GM23248 (cell line): ENCODE measurements around the gene HOXC10. TPM values are rescaled to one million over a fixed set of nuclear protein-coding genes. Genes with fewer than 3 reads are reported as not detected.

ENCODE experiments used
- DNase-seq: peaks from one replicate; pipeline ENCODE4 v3.0.0-alpha.2; 2015
- H2AFZ ChIP-seq: fragments of 200-600 bp; sonication (generic); 2 replicates; pipeline ENCODE4 v1.6.1; 2016; ENCODE audit warnings: antibody characterized with exemption
- H3F3A ChIP-seq: fragments of 200-600 bp; sonication (generic); 2 replicates; pipeline ENCODE4 v1.6.1; 2016; ENCODE audit warnings: mild to moderate bottlenecking, antibody characterized with exemption, mixed run types; ENCODE audit not compliant: insufficient read depth
- H3K27ac ChIP-seq: fragments of 200-600 bp; sonication (generic); 2 replicates; pipeline ENCODE4 v1.5.1; 2016; ENCODE audit warnings: mild to moderate bottlenecking
- H3K27me3 ChIP-seq: fragments of 200-600 bp; sonication (generic); replicated peaks from 2 replicates; pipeline ENCODE4 v1.6.1; 2016; ENCODE audit warnings: mild to moderate bottlenecking; ENCODE audit not compliant: insufficient read depth
- H3K36me3 ChIP-seq: fragments of 200-600 bp; sonication (generic); 2 replicates; pipeline ENCODE4 v1.6.1; 2016; ENCODE audit warnings: low read depth, mild to moderate bottlenecking
- H3K4me1 ChIP-seq: fragments of 200-600 bp; sonication (generic); 2 replicates; pipeline ENCODE4 v1.6.1; 2016; ENCODE audit warnings: mild to moderate bottlenecking; ENCODE audit not compliant: insufficient read depth
- H3K4me2 ChIP-seq: fragments of 200-600 bp; sonication (generic); one replicate; pipeline ENCODE4 v1.6.1; 2016; ENCODE audit warnings: mild to moderate bottlenecking; ENCODE audit not compliant: unreplicated experiment
- H3K4me3 ChIP-seq: fragments of 200-600 bp; sonication (generic); 2 replicates; pipeline ENCODE4 v1.5.1; 2016; ENCODE audit warnings: mild to moderate bottlenecking
- H3K79me2 ChIP-seq: fragments of 200-600 bp; sonication (generic); 2 replicates; pipeline ENCODE4 v1.6.1; 2016; ENCODE audit warnings: mild to moderate bottlenecking; ENCODE audit not compliant: insufficient read depth
- H3K9ac ChIP-seq: fragments of 200-600 bp; sonication (generic); 2 replicates; pipeline ENCODE4 v1.6.1; 2016; ENCODE audit warnings: mild to moderate bottlenecking
- H3K9me2 ChIP-seq: fragments of 200-600 bp; sonication (generic); 2 replicates; pipeline ENCODE4 v1.6.1; 2016; ENCODE audit warnings: mixed run types, mild to moderate bottlenecking, moderate library complexity; ENCODE audit not compliant: insufficient read depth
- H3K9me3 ChIP-seq: fragments of 200-600 bp; sonication (generic); one replicate; pipeline ENCODE4 v1.6.1; 2017; ENCODE audit warnings: low read depth
- H4K20me1 ChIP-seq: fragments of 200-600 bp; sonication (generic); 2 replicates; pipeline ENCODE4 v1.6.0; 2016; ENCODE audit not compliant: insufficient read depth
- EZH2 ChIP-seq: fragments of 200-600 bp; sonication (generic); IDR thresholded peaks from 2 replicates; pipeline ENCODE4 v1.6.1; 2018; ENCODE audit warnings: antibody characterized with exemption, mild to moderate bottlenecking; ENCODE audit not compliant: insufficient read depth, poor library complexity, severe bottlenecking
- EZH2phosphoT487 ChIP-seq: fragments of 200-600 bp; sonication (generic); IDR thresholded peaks from 2 replicates; pipeline ENCODE4 v1.6.1; 2018; ENCODE audit warnings: antibody characterized with exemption, moderate library complexity, mild to moderate bottlenecking, low read depth; ENCODE audit not compliant: insufficient read depth
- WGBS, 2 experiments: methylation state at CpG; one replicate each; pipeline ENCODE4 v1.1.6; 2015 to 2017; ENCODE audit warnings: low lambda C conversion rate in 2 of 2, low coverage in 1 of 2; ENCODE audit errors: missing lambda C conversion rate in 2 of 2; 5-methylcytosine and 5-hydroxymethylcytosine counted together
- in situ Hi-C: fragments of 300-500 bp; cut with MboI; formaldehyde crosslinking; loops from 2 replicates; pipeline ENCODE4 v1.15.0; 2020
- microRNA counts: library from miRNA; unstranded; fragments of <30 nt; microRNA quantifications from one replicate; lab custom pipeline; 2016
- microRNA-seq: library from miRNA; unstranded; fragments of <30 nt; microRNA quantifications from one replicate; pipeline ENCODE4, GENCODE V29; 2016; ENCODE audit warnings: borderline number of aligned reads
- polyA plus RNA-seq: library from polyadenylated mRNA; unstranded; fragments of >200 nt; fragmentation: Nextera tagmentation; extraction: Ambion mirVana; gene quantifications from 2 replicates; pipeline ENCODE4 v1.2.1, GENCODE V29; 2016
- small RNA-seq: library from RNA; depleted of rRNA; stranded (forward); fragments of <200 nt; gene quantifications from one replicate; pipeline ENCODE3, GENCODE V24; 2014; ENCODE audit warnings: low read depth, low replicate concordance
- total RNA-seq: library from RNA; depleted of rRNA; stranded (reverse); fragments of >200 nt; shearing (Covaris generic); gene quantifications from 2 replicates; pipeline ENCODE4 v1.2.3, GENCODE V29; 2014; rRNA removed

HOXC10 gene
- total and polyA plus RNA-seq, 2 experiments from 2014 or later: not detected

GRCh38 chr12:54037360-54038283 lies 52.7 kb downstream of the HOXC10 start:
- Histone ChIP-seq H3K27me3 (no peaks in the 10 kb centered on the region), H4K20me1 (no peaks in the 10 kb centered on the region), H3K36me3 (no peaks in the 10 kb centered on the region), H3K9me3 (no peaks in the 10 kb centered on the region), H3K4me3 (no peak overlapping the region), H2AFZ (no peak overlapping the region), H3F3A (0 out of 2 replicates have a peak, but pooled peaks cover 4% of the 10 kb centered on the region), H3K9ac (no peak overlapping the region), H3K4me2 (no peak overlapping the region), H3K4me1 (peaks cover 13% of the 10 kb centered on the region), H3K79me2 (peaks cover 44% of the 10 kb centered on the region), H3K9me2 (no peaks in the 10 kb centered on the region), H3K27ac (no peak overlapping the region)
- DNase-seq: no peak
- in situ Hi-C loops: no loop called here
- TF ChIP-seq EZH2 (no peak), EZH2phosphoT487 (no peak)
- 78 to 83% methylated on average over 14 of the region's 14 CpGs for WGBS, 2 experiments

DNA sequence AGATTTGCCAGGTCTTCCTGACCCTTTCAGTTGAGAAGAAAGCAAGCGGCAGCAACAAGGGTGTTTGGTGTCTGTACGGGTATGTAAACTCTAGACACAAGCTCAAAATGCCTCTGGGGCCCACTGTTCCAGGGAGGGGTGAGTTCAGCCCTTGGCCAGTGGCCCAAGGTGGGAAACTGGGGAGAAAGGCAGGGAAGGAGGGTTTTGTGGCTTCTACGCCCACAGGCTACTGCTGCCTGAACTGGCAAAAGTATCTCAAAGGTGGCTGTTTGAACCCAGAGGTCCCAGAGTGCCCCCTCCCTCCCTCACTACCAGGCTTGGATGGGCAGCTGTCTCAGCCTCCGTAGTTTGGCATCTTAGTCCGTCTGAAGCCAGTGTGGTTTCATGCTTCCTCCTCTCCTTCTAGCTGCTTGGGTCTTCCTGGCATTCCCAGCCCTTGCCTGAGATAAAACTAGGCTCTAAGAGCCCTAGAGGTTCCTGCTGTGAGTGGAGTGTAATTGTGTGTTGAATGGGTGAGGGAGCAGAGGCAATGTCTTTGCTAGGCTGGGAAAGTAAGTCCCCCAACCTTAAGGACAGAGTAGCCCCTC lies 53.4 kb downstream of the HOXC10 start:
- Histone ChIP-seq H3K4me2 (no peak overlapping the region), H3K79me2 (peaks cover 43% of the 10 kb centered on the region), H3K9me3 (no peaks in the 10 kb centered on the region), H3K4me1 (peaks cover 13% of the 10 kb centered on the region), H3F3A (no peaks in the 10 kb centered on the region), H3K4me3 (no peak overlapping the region), H3K36me3 (no peaks in the 10 kb centered on the region), H4K20me1 (no peaks in the 10 kb centered on the region), H3K27me3 (no peaks in the 10 kb centered on the region), H2AFZ (no peak overlapping the region), H3K9ac (no peak overlapping the region), H3K27ac (no peak overlapping the region), H3K9me2 (no peaks in the 10 kb centered on the region)
- DNase-seq: no peak
- 64 to 72% methylated on average over 5 of the region's 5 CpGs for WGBS, 2 experiments
- in situ Hi-C loops: no loop called here
- TF ChIP-seq EZH2phosphoT487 (no peak), EZH2 (no peak)

- H3K27me3 ChIP-seq: no peaks in the 10 kb centered on the region
- no peak overlapping the region for H3K4me3 ChIP-seq
- WGBS, 2 experiments: 78 to 80% methylated on average over 9 of the region's 9 CpGs
- no peak overlapping the region for H3K27ac ChIP-seq
- no peak for TF ChIP-seq EZH2
- TF ChIP-seq EZH2phosphoT487: no peak
- no peaks in the 10 kb centered on the region for H4K20me1 ChIP-seq
- no peaks in the 10 kb centered on the region for H3F3A ChIP-seq
- H3K9me3 ChIP-seq: no peaks in the 10 kb centered on the region
- no peak overlapping the region for H2AFZ ChIP-seq
- in situ Hi-C loops: no loop called here
- H3K4me1 ChIP-seq: peaks cover 13% of the 10 kb centered on the region
- H3K4me2 ChIP-seq: no peak overlapping the region
- DNase-seq: no peak
- H3K9ac ChIP-seq: no peak overlapping the region
- no peaks in the 10 kb centered on the region for H3K9me2 ChIP-seq
- H3K79me2 ChIP-seq: peaks cover 40% of the 10 kb centered on the region
- no peaks in the 10 kb centered on the region for H3K36me3 ChIP-seq
Observed at GRCh38 chr12:54038871-54039414, 54.0 kb downstream of the HOXC10 start.

DNA sequence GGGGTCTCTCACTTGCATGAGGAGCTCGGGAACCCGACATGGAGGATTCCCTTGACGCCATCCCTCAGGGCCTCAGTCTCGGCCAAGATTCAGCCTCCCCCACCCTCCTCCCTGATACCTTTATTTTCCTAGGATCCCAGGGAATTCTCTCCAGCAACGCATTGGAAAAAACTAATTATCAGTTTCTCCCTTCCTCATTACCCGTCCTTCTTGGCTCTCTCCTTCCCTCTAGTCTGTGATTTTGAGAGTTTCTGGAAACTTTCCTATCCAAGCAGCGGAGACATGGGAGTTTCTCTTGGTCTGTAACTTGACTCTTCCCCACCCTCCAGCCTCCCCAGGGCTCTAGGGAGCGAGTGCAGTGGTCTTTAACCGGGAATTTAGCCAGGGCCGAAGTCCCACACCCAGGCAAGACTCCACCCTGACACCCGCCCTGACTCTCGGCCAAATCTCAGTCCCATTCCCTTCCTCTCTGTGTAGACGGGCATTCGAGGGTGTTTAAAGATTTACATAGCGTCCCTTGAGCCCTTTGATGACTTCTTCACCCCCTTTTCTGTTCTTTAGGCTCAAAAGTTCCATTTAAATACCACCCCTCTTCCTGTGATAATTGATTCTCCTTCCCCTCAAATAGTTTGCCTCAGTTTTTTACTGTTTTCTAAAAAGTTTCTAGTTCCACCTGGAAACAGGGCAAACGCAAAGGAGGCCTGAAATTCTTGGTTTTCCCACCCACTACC lies 54.6 kb downstream of the HOXC10 start:
- Histone ChIP-seq H3K4me1 (peaks cover 13% of the 10 kb centered on the region), H3K36me3 (no peaks in the 10 kb centered on the region), H3K27me3 (no peaks in the 10 kb centered on the region), H3K27ac (no peak overlapping the region), H3K9ac (no peak overlapping the region), H3K4me2 (peak overlapping the region; percentile 22), H4K20me1 (no peaks in the 10 kb centered on the region), H3K79me2 (peaks cover 40% of the 10 kb centered on the region), H3F3A (no peaks in the 10 kb centered on the region), H2AFZ (peak overlapping the region; percentile 47), H3K9me3 (no peaks in the 10 kb centered on the region), H3K9me2 (no peaks in the 10 kb centered on the region), H3K4me3 (no peak overlapping the region)
- in situ Hi-C loops: no loop called here
- 21 to 24% methylated on average over 16 of the region's 16 CpGs for WGBS, 2 experiments
- DNase-seq: peak; percentile 40
- TF ChIP-seq EZH2phosphoT487: no peak
- no peak for TF ChIP-seq EZH2

MicroRNA genes within 50 kb of the gene (microRNA counts, 767-probe panel; counts per million panel counts)
- microRNA hsa-miR-196a-5p (lab: Ali Mortazavi, UCI) (447 counts per million, percentile 86 among the panel's probes with 10 or more counts), microRNA hsa-miR-615-3p (lab: Ali Mortazavi, UCI) (447 counts per million, percentile 86 among the panel's probes with 10 or more counts), microRNA hsa-miR-615-5p (lab: Ali Mortazavi, UCI) (447 counts per million, percentile 86 among the panel's probes with 10 or more counts)

Small RNA genes lying within 50 kb of the gene (microRNA-seq; reads per million reads assigned to microRNA genes)
- gene MIR196A2 (3.6 reads per million), gene MIR615 (2,425 reads per million, percentile 85 among the genes with 10 or more reads in this experiment)

Small RNA genes lying within 50 kb of the gene (small RNA-seq; reads per million reads assigned to genes)
- gene AC012531.3 (not detected), gene AC012531.4 (not detected), gene HOXC5 (not detected), gene MIR196A2 (not detected), gene MIR615 (0.62 reads per million, percentile 11 among the genes with 10 or more reads in this experiment), gene RF01905 (not detected), gene RF01906 (not detected)

Other genes starting within 250 kb of the HOXC10 start
- gene CISTR, start 233.2 kb upstream of the HOXC10 start, total RNA-seq: not detected in 2 replicates
- gene CISTR, start 233.2 kb upstream of the HOXC10 start, polyA plus RNA-seq: not detected in 2 replicates
- gene HOXC13, start 46.3 kb upstream of the HOXC10 start, total RNA-seq: not detected in 2 replicates
- gene HOXC13, start 46.3 kb upstream of the HOXC10 start, polyA plus RNA-seq: not detected in 2 replicates
- not detected in 2 replicates for gene HOXC12, start 30.2 kb upstream of the HOXC10 start, total RNA-seq
- not detected in 2 replicates for gene HOXC12, start 30.2 kb upstream of the HOXC10 start, polyA plus RNA-seq
- gene HOXC11, start 12.0 kb upstream of the HOXC10 start, total RNA-seq: not detected in 2 replicates
- not detected in 2 replicates for gene HOXC11, start 12.0 kb upstream of the HOXC10 start, polyA plus RNA-seq
- gene HOTAIR, start 10.2 kb upstream of the HOXC10 start, total RNA-seq: not detected in 2 replicates
- not detected in 2 replicates for gene HOTAIR, start 10.2 kb upstream of the HOXC10 start, polyA plus RNA-seq
- gene HOXC9, start 15.0 kb downstream of the HOXC10 start, total RNA-seq: 2.5 and 3.7 TPM in 2 replicates
- 5.5 and 6.0 TPM in 2 replicates for gene HOXC9, start 15.0 kb downstream of the HOXC10 start, polyA plus RNA-seq
- gene HOXC8, start 23.8 kb downstream of the HOXC10 start, total RNA-seq: 3.8 and 11.3 TPM in 2 replicates
- 16.7 and 20.8 TPM in 2 replicates for gene HOXC8, start 23.8 kb downstream of the HOXC10 start, polyA plus RNA-seq
- 3.6 and 4.9 TPM in 2 replicates for gene HOXC6, start 43.3 kb downstream of the HOXC10 start, total RNA-seq
- 19.9 and 20.5 TPM in 2 replicates for gene HOXC6, start 43.3 kb downstream of the HOXC10 start, polyA plus RNA-seq
- gene HOXC5, start 47.9 kb downstream of the HOXC10 start, total RNA-seq: 1.1 and 1.8 TPM in 2 replicates
- gene HOXC5, start 47.9 kb downstream of the HOXC10 start, polyA plus RNA-seq: 0.65 and 1.3 TPM in 2 replicates
- gene HOXC4, start 68.7 kb downstream of the HOXC10 start, total RNA-seq: 2.2 and 3.4 TPM in 2 replicates
- 2.3 and 3.1 TPM in 2 replicates for gene HOXC4, start 68.7 kb downstream of the HOXC10 start, polyA plus RNA-seq
- 34.5 and 38.2 TPM in 2 replicates for gene SMUG1, start 203.8 kb downstream of the HOXC10 start, total RNA-seq
- gene SMUG1, start 203.8 kb downstream of the HOXC10 start, polyA plus RNA-seq: 48.5 and 49.5 TPM in 2 replicates